ENCODE data around the gene TMEM183A.
"Not testable (repeated sequence)": the region's sequence is repeated elsewhere in the genome, so short reads cannot be mapped to it uniquely, and the experiment has no call there.

The TMEM183A gene

DNA sequence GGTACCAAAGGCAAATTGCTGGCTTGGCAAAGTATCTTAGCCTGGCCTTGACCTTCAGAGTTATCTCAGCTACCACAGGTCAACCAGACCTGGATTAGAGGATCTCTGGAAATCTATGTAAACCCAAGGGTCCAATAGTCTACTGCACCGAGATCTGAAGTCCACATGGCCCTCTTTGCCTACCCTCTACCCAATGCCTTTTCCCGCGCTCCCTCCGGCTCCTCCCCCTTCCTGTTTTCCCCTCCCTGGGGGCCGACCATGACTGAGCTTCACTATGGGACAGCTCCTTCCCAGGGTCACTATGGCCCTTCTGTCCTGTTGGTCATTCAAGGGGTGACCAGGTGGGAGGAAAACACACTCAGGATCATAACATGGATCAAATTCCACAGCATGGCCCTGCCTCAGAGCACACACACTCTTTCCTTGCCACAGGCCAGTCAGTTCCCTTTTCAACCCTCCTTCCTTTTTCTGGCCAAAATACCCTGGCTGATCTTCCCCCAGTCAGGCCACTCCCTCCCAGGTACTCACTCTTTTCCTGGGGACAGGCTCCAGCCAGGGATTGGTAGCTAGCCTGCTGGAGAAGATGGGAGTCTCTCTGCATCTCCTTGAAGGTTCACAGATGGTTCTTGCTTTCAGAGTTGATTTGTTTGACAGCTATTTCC is 19.1 kb upstream of the TMEM183A start:
- DNase-seq (ENCODE audit: low spot score) = no peak

DNA sequence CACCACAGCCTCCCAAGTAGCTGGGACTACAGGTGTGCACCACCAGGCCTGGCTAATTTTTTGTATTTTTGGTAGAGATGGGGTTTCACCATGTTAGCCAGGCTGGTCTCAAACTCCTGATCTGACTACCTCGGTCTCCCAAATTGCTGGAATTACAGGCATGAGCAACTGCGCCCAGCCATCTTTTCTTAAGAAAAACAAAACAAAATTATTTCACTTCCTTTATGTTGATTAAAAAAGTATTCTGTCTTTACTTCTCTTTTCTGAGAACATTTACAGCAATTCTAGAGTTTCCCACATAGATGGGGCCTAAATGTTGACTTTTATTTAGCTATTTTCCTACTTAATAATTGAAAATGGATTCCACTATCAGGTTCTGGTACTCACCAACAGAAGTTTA is 17.3 kb upstream of the TMEM183A start:
- DNase-seq (ENCODE audit: low spot score) = no peak

DNA sequence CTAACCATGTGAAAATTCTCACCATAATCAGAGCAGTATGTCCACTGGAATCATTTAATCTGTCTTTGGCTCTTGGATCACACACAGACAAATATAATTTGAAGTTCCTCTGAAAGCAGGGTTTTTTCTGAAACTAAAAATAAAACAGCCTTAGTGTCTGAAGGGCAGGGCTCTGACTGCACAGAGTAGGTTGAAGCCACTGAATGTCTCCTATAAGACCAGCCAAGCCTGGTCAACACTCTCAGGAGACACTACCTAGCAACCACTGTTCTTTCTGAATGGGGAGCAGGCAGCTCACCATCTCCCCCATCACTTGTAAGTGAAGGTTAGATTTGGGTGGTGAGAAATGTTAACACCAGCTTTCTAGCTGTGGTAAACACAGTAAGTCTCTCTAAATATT is 16.1 kb upstream of the TMEM183A start:
- no peak for DNase-seq (ENCODE audit: low spot score)

DNA sequence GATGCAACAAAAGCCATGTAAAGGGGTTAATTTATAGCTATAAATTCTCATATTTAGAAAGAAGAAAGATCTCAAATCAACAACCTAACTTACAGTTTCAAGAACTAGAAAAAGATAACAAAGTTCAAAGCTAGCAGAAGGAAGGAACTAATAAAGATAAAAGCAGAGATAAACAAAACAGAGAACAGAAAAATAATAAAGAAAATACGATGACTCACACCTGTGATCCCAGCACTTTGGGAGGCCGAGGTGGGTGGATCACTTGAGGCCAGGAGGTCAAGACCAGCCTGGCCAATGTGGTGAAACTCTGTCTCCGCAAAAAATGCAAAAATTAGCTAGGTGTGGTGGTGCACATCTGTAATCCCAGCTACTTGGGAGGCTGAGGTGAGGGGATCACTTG is 12.4 kb upstream of the TMEM183A start:
- no peak for DNase-seq (ENCODE audit: low spot score)

DNA sequence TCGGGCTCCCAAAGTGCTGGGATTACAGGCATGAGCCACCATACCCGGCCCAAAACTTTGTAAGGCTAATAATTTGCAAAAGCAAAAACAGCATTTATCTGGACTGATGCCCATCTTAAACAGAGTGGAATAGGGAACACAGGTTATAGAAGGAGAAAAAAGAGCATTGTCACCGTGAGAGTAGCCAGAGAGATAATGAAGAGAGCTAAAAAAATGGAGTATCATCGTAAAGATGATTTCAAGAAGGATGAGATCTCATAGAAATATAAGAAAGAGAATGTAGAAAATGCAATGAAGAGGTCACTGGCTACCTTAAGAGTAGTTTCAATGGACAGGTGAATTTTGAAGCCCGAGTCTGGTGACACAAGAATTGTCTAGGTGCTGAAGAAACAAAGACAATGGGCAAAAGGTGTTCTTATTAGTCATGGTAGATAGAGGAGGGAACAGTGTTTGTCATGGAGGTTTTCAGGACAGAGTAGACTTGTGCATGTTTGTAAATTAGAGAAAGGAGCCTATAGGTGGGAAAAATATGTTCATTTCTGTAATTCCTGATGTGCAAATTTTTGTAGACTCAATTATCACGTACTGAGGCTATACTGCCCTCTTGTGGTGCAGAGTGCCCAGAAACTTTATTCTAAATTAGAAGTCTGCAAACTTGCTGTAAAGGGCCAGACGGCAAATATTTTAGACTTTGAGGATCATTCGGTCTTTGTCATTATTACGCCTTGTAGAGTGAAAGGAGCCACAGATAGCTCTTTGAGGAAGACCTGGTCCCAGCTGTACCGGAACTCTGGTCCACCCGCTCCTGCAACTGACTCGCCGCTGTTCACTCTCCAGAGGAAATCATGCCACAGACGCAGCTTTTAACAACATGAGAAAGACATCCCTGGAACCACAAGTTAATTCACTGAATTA is 8.1 kb upstream of the TMEM183A start:
- DNase-seq (ENCODE audit: low spot score) = peak; percentile 61

DNA sequence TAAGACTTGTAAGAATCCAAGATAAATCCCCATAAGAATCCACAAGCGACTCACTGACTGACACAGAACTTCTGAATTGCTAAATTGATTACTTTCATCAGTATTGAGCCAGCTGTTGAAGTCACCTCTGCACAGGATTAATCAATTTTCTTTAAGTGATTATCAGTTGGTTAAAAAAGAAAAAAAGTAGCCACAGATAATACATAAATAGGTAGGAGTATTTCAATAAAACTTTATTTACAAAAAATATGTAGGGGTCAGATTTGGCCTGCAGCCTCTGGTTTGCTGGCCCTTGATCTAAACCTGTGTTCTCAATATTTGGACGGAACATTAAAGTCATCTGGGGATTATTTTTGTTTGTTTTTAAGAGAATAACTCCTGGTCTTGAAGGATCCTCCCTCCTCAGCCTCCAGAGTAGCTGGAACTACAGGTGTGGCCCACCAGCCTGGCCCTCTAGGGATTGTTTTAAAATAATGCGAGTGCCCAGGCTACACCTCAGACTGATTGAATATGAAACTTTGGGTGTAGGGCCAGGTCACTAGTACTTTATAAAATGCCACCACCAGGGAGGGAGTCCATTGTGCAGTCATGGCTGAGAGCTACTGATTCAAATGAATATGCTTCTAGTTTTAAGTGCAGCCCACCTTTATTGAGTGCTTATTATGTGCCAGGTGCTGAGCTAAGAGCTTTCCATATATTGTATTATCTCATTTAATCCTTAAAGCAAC is 6.8 kb upstream of the TMEM183A start:
- DNase-seq (ENCODE audit: low spot score) = no peak

DNA sequence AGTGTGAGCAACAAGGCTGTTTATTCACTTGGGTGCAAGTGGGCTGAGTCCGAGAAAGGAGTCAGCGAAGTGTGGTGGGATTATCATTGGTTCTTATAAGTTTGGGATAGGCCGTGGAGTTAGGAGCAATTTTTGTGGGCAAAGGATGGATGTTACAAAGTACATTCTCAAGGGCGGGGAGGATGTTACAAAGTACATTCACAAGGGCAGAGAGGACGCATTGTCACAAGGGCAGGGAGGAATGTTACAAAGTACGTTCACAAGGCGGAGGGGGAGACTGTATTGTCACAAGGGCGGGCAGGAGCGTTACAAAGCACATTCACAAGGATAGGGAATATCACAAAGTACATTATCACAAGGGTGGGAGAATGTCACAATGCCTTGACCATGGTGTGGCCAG is 5.2 kb upstream of the TMEM183A start:
- no peak for DNase-seq (ENCODE audit: low spot score)

GRCh38 chr1:203002951-203003350 is 4.2 kb upstream of the TMEM183A start:
- DNase-seq (ENCODE audit: low spot score) = no peak

DNA sequence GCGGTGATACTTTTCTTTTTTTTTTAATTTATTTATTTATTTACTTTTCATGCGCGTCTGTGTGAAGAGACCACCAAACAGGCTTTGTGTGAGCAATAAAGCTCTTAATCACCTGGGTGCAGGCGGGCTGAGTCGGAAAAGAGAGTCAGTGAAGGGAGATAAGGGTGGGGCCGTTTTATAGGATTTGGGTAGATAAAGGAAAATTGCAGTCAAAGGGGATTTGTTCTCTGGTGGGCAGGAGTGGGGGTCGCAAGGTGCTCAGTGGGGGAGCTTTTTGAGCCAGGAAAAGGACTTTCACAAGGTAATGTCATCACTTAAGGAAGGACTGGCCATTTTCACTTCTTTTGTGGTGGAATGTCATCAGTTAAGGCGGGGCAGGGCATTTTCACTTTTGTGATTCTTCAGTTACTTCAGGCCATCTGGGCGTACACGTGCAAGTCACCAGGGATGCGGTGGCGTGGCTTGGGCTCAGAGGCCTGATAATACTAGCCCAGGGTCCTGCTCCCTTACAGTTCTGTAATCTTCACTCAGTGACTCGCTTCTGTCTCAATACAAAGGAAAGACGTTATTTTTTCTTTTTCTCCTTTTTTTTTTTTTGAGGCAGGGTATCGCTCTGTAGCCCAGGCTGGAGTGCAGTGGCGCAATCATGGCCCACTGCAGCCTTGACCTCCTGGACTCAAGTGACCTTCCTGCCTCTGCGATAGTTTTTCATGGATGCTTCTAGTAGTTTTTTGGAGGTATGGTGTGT is 1.6 kb upstream of the TMEM183A start:
- not testable (repeated sequence) for DNase-seq (ENCODE audit: low spot score)

DNA sequence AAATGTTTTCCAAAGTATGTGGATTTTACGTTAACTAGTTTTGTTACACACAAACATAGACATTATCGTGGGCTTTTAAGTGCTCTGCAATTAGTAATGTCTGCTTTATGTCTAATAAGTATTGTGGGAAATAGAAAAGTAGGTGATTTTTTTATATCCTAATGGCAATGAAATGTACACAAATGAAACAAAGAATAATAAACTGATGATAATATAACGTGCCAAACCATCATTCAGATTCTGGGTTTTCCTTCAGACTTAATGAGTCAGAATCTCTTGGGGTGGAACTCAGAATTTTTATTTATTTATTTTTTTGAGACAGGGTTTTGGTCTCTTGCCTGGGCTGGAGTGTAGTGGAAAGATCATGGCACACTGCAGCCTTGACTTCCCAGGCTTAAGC is 2.0 kb downstream of the TMEM183A start:
- DNase-seq (ENCODE audit: low spot score) = no peak

- DNase-seq (ENCODE audit: low spot score) = no peak
These were observed 4.4 kb downstream of the TMEM183A start for GRCh38 chr1:203011582-203011981.

DNA sequence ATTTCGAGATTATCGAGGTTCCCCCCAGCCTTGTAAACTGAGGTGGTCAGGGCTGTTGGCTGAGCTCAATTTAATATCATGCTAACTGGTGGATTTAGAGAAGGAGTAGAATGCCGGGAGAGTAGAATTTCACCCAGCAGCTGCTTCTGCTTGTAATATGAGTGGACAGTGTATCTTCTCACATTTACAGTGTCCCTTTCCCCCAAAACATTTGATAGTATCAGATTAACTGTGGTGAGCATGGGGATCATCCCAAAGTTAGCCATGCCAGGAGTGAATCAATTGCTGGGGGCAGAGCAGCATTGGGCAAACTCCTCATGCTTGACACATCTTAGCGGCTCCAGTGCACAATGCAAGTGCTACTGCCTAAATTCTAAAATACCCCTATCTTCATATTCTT is 9.9 kb downstream of the TMEM183A start:
- DNase-seq (ENCODE audit: low spot score) = no peak

GRCh38 chr1:203017692-203018091 is 10.5 kb downstream of the TMEM183A start:
- no peak for DNase-seq (ENCODE audit: low spot score)

DNA sequence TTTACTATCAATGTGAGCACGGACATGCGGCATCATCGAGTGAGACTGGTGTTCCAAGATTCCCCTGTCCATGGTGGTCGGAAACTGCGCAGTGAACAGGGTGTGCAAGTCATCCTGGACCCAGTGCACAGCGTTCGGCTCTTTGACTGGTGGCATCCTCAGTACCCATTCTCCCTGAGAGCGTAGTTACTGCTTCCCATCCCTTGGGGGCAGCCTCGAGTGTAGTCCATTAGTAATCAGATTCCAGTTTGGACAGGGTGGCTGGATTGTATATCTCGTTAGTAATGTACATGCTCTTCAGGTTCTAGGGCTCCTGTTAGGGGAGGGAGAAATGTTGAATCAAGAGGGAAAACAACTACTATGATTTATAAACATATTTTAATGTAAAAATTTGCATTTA is 15.7 kb downstream of the TMEM183A start:
- not testable (repeated sequence) for DNase-seq (ENCODE audit: low spot score)

- no peak for DNase-seq (ENCODE audit: low spot score)
These were observed 18.5 kb downstream of the TMEM183A start for GRCh38 chr1:203025686-203026030.

GRCh38 chr1:203026031-203026665 is 19.0 kb downstream of the TMEM183A start, which contains the start of gene PPFIA4:
Gene PPFIA4 (plus strand): TSS chr1:203026491. CDS start chr1:203039009, 12,518 bp downstream.
- peak; percentile 85 for DNase-seq (ENCODE audit: low spot score)

DNA sequence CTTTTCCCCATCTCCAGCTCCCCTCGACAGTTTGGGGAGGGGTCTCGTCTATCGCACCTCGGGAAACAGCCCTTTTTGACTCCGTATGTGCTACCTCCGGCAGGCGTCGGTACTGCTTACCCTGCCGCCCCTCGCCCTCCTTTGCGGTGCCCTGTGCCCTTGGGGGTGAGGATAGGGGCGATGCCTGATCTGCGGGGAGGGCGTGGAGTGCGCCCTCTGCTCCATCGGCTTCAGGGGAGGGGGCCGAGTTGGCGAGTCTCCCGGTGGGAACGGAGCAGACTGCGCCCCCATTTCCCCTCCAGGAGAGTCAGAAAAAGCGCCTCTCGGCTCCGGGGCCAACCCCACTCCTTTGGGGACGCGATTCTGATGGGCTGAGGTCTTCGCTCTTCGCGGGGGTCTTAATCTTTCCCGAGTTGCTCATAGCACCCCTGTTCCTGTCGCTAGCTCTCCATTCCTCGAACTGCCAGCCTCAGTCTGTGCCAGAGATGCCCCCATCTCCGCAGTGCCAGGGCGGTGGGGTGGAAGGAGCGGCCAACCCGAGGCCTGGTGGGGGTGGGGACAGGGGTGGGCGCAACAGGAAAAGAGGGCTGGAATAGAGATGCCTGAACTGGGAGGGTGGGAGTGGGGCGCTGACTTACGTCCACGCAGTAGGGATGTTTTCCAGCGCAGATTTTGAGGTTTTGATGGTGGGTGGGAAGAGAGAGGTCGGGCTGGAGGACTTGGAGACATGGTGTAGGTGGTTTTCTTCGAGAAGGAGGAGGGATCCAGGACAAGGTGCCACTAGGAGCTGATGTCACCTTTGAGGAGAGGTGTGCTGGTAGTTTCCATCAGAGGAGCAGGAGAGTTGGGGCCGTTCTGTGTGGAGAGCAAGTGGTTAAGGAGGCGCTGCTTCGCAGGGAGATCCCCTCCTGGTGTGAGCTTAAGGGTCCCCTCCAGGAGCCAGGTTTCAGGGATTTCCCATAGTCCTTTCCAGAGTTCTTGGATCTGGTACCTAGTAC is 19.8 kb downstream of the TMEM183A start:
- no peak for DNase-seq (ENCODE audit: low spot score)

GRCh38 chr1:203028067-203028783 is 21.1 kb downstream of the TMEM183A start:
- DNase-seq (ENCODE audit: low spot score) = no peak

DNA sequence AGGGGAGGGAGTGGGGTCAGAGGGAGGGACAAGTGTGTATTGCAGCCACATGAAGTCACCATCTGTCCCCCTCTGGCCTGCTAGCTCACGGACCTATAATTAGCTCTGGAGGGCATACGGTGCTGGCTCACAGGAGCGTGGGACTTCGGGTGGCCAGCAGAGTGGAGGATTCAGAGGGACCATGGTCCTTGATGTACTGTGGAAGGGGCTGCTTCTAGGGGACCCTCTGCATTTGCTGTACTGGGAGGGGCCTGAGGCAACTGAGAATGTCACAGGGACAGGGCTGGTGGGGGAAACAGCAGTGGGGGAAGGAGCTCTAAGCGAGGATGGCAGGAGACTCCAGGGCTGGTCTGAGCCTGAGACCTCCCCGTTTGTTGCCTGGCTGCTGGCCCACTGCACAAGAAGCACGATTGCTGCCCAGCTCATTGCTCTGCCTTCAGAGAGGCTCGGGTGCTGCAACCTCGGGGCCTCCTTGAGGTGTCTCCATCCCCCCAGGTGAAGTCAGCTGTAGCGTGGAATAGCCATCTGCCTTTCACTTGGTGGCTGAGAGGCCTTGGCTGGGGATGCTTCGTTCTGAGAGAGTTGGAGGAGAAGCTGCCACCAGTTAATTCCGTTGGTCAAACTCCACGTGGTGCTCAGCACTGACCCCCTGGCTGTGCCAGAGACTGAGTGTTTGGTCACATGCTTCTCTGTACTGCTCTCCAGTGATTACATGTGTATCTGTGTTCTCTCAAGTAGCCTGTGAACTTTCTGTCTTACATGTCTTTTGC is 21.8 kb downstream of the TMEM183A start:
- DNase-seq (ENCODE audit: low spot score) = no peak

Data from CD4-positive, alpha-beta T cell treated with Interleukin-6 at 100 ng/mL for 8 hours (primary cell).